Lung (tissue), 12 donors: ENCODE results near the gene SLC26A6. TPM values are rescaled to one million over a fixed set of nuclear protein-coding genes. Genes with fewer than 3 reads are reported as not detected.

ENCODE experiments used
- ATAC-seq: fragments of 200-7000 bp; cut with Tn5 transposase; one replicate; pipeline ENCODE4 v1.9.1; 2020; ENCODE audit warnings: moderate number of reproducible peaks; ENCODE audit not compliant: insufficient read depth, low FRiP score
- DNase-seq, 3 donors: peaks; one replicate each; pipeline ENCODE4 v3.0.0-alpha.2; 2013 to 2017
- H3K27ac ChIP-seq, 2 donors: one replicate each; pipeline ENCODE4 v1.5.1; 2013; ENCODE audit warnings: mild to moderate bottlenecking in 2 of 2, moderate library complexity in 2 of 2, control low read depth in 1 of 2, inconsistent platforms in 1 of 2, low read depth in 1 of 2, low read length in 1 of 2
- H3K27me3 ChIP-seq, 3 donors: one replicate each; pipeline ENCODE4 v1.5.1; 2013; ENCODE audit warnings: low read length in 2 of 3; ENCODE audit not compliant: control insufficient read depth in 3 of 3, insufficient read depth in 3 of 3
- H3K36me3 ChIP-seq, 4 donors: one replicate each; pipeline ENCODE4 v1.5.1; 2013; ENCODE audit warnings: low read length in 4 of 4, mild to moderate bottlenecking in 1 of 4, moderate library complexity in 1 of 4; ENCODE audit not compliant: control insufficient read depth in 4 of 4, insufficient read depth in 4 of 4
- H3K4me1 ChIP-seq, 5 donors: one replicate each; pipeline ENCODE4 v1.5.1; 2013; ENCODE audit warnings: low read length in 5 of 5, mild to moderate bottlenecking in 2 of 5, moderate library complexity in 1 of 5; ENCODE audit not compliant: control insufficient read depth in 5 of 5, insufficient read depth in 5 of 5
- H3K4me3 ChIP-seq: one replicate; pipeline ENCODE4 v1.5.1; 2013; ENCODE audit warnings: mild to moderate bottlenecking, control low read depth, moderate library complexity
- H3K9ac ChIP-seq, 2 donors: one replicate each; pipeline ENCODE4 v1.5.1; 2013; ENCODE audit warnings: low read length in 2 of 2, control low read depth in 1 of 2; ENCODE audit not compliant: insufficient read depth in 1 of 2
- H3K9me3 ChIP-seq, 4 donors: one replicate each; pipeline ENCODE4 v1.5.1; 2013; ENCODE audit warnings: low read length in 3 of 4, mild to moderate bottlenecking in 1 of 4, moderate library complexity in 1 of 4; ENCODE audit not compliant: control insufficient read depth in 4 of 4, insufficient read depth in 3 of 4
- CTCF ChIP-seq: IDR thresholded peaks from 2 replicates; pipeline ENCODE4 v1.5.1; 2012; ENCODE audit warnings: mild to moderate bottlenecking; ENCODE audit errors: control extremely low read depth, extremely low read depth
- WGBS, 2 donors: extraction: QIAGEN DNeasy Blood & Tissue Kit; methylation state at CpG; one replicate each; pipeline ENCODE4 v1.1.7; 2013; 5-methylcytosine and 5-hydroxymethylcytosine counted together
- polyA plus RNA-seq, 2 donors: library from polyadenylated mRNA; stranded (reverse); fragments of 200-250 nt; gene quantifications; one replicate each; pipeline ENCODE4 v1.2.1, GENCODE V29; 2013
- total RNA-seq, 2 donors: library from RNA; depleted of rRNA in 1 of 2; stranded (reverse); fragments of >200 nt in 1 of 2; gene quantifications; one replicate each; pipeline ENCODE4 v1.2.1, GENCODE V29; 2014 to 2021
- donor health status: control.
- donor health status: control.
- donor health status: Bipolar disorder and iron deficiency.
- donor health status: healthy.
- donor health status: DM: yes; HTN: yes; CAD: no.

SLC26A6 gene
- total and polyA plus RNA-seq, 4 donors = 14.6 to 24.5 (median 19.6) TPM

- Histone ChIP-seq H3K27me3 (peaks cover 0 to 17% (median 10%) of the 10 kb centered on the region in 3 donors), H3K4me3 (no peak overlapping the region), H3K4me1 (peaks cover 0 to 24% (median 0%) of the 10 kb centered on the region in 5 donors), H3K27ac (no peak overlapping the region), H3K9ac (no peak overlapping the region), H3K9me3 (peaks cover 0 to 4% (median 0%) of the 10 kb centered on the region in 4 donors), H3K36me3 (no peaks in the 10 kb centered on the region)
- DNase-seq = no peak
- no peak for TF ChIP-seq CTCF
- WGBS, 2 donors = 4% methylated on average over 43 to 45 of the region's 46 CpGs
- no peak for ATAC-seq
Measured at GRCh38 chr3:48662145-48662752, 27.0 kb upstream of the SLC26A6 start.

- no peak for TF ChIP-seq CTCF
- H3K27me3 ChIP-seq = peaks cover 0 to 21% (median 10%) of the 10 kb centered on the region in 3 donors
- no peaks in the 10 kb centered on the region for H3K36me3 ChIP-seq
- WGBS, 2 donors = 2 to 3% methylated on average over 64 to 67 of the region's 67 CpGs
- H3K9me3 ChIP-seq = peaks cover 0 to 4% (median 0%) of the 10 kb centered on the region in 4 donors
- DNase-seq (peak; percentile 65 to 80 (median 69)), ATAC-seq (no peak)
- no peak overlapping the region for H3K9ac ChIP-seq
- no peak overlapping the region for H3K4me3 ChIP-seq
- H3K4me1 ChIP-seq = peaks cover 0 to 30% (median under 1%) of the 10 kb centered on the region in 5 donors
- H3K27ac ChIP-seq = no peak overlapping the region
Measured at GRCh38 chr3:48661501-48662144, 26.4 kb upstream of the SLC26A6 start.

- Histone ChIP-seq H3K9me3 (peaks cover 0 to 4% (median 0%) of the 10 kb centered on the region in 4 donors), H3K9ac (no peak overlapping the region), H3K27ac (no peak overlapping the region), H3K4me3 (no peak overlapping the region), H3K27me3 (peaks cover 0 to 21% (median 10%) of the 10 kb centered on the region in 3 donors), H3K4me1 (peaks cover 0 to 33% (median 4%) of the 10 kb centered on the region in 5 donors), H3K36me3 (no peaks in the 10 kb centered on the region)
- 53 to 62% methylated on average over 61 of the region's 61 CpGs for WGBS, 2 donors
- ATAC-seq = no peak
- no peak for DNase-seq
- TF ChIP-seq CTCF = no peak
Measured at GRCh38 chr3:48660800-48661400, 25.6 kb upstream of the SLC26A6 start.
